Measurements from ENCODE around the gene ZCCHC9.

ZCCHC9 gene

DNA sequence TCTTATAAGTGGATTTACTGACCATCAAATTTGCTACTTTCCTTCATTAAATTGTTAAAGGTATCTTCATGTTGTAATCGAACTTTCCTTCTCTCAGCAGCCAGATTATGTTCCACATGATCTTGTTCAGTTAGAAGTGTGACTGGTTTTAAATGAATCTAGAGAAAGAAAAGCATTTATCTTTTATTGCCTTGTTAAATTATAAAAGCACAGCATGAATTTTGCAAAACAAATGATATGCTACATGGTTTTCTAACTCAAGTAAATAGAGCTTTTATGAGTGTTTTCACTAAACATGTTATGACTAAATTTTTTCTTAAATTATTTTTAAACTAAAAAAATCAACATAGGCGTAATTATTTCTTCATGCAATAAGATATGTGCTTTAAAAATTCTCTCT, 58.5 kb downstream of the ZCCHC9 start:
- no peak for DNase-seq

DNA sequence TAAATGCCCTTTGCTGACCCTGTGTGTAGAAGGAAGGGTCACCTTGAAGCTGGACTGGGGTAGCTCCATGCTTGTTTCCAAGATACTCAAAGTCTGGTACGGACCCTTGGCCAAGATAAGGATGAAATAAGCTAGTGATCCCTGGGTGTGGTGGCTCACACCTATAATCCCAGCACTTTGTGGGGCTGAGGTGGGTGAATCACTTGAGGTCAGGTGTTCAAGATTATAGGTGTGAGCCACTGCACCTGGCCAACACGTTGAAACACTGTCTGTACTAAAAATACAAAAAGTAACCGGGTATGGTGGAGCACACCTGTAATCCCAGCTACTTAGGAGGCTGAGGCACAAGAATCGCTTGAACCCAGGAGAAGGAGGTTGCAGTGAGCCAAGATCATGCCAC, 59.3 kb downstream of the ZCCHC9 start:
- DNase-seq: no peak

DNA sequence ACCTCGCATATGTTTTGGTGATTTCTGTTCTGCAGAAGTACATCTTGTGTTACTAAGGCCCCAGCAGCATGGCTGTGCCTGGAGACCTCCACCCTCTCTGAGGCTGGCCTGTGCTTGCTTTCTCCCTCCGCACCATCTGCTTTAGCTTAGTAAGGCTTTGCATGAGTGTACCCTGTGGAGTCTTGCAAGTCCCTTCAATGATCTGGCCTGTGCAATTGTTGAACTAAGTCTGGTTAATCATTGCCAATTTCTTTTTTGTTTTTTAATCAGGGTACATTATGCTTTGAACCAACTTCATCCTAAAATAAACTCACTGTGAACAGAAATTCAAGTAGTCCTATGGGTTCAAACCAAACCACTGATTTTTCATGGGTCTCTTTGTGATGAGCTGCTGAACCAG, 60.2 kb downstream of the ZCCHC9 start:
- no peak for DNase-seq

All from NCI-H226 (cell line).